IMR-90 (cell line): ENCODE data around the gene SAMHD1. TPM values are rescaled to one million over a fixed set of nuclear protein-coding genes. Genes with fewer than 3 reads are reported as not detected.

Experiments
- ATAC-seq: fragments of 200-7000 bp; cut with Tn5 transposase; 2 replicates; pipeline ENCODE4 v1.9.1; 2020; ENCODE audit warnings: low read depth, mild to moderate bottlenecking, moderate library complexity
- BruUV-seq: library from RNA; stranded (reverse); fragments of 400-500 nt; replicated peaks from 2 replicates; lab custom pipeline; 2021; lab: Mats Ljungman, UMichigan
- CTCF ChIA-PET: fragments of 300-600 bp; formaldehyde crosslinking; extraction: SDS; loops from one replicate; lab custom pipeline; 2021; ENCODE audit warnings: antibody characterized with exemption; lab: Yijun Ruan, JAX
- POLR2A ChIA-PET: fragments of 300-600 bp; sonication (Branson Sonifier 250); formaldehyde crosslinking; loops from one replicate; lab custom pipeline; 2022; ENCODE audit warnings: antibody characterized with exemption; ENCODE audit not compliant: unreplicated experiment; lab: Charles Lee
- DNase-seq: peaks from one replicate; pipeline ENCODE4 v3.0.0; 2013
- H2AFZ ChIP-seq: replicated peaks from 2 replicates; pipeline ENCODE3; 2013; ENCODE audit warnings: low read length, mild to moderate bottlenecking; ENCODE audit not compliant: poor library complexity
- H2AK5ac ChIP-seq: 2 replicates; pipeline ENCODE4 v1.6.1; 2013; ENCODE audit warnings: low read depth, low read length, inconsistent platforms
- H2AK9ac ChIP-seq: replicated peaks from 2 replicates; pipeline ENCODE3; 2013; ENCODE audit warnings: mild to moderate bottlenecking, low read depth, low read length, moderate library complexity; ENCODE audit not compliant: poor library complexity
- H2BK120ac ChIP-seq: 2 replicates; pipeline ENCODE4 v1.6.1; 2013; ENCODE audit warnings: low read depth, low read length, inconsistent platforms
- H2BK15ac ChIP-seq: 3 replicates; pipeline ENCODE4 v1.6.1; 2013; ENCODE audit warnings: low read depth, low read length, inconsistent platforms
- H2BK20ac ChIP-seq: 2 replicates; pipeline ENCODE4 v1.6.1; 2013; ENCODE audit warnings: low read depth, mild to moderate bottlenecking, inconsistent platforms, low read length, moderate library complexity
- H2BK5ac ChIP-seq: 2 replicates; pipeline ENCODE4 v1.6.1; 2013; ENCODE audit warnings: mild to moderate bottlenecking, low read depth, low read length, inconsistent platforms; ENCODE audit not compliant: poor library complexity, severe bottlenecking
- H3K14ac ChIP-seq: replicated peaks from 2 replicates; pipeline ENCODE4 v1.6.1; 2013; ENCODE audit warnings: low read depth, low read length, inconsistent platforms
- H3K18ac ChIP-seq: 2 replicates; pipeline ENCODE4 v1.6.1; 2013; ENCODE audit warnings: low read depth, low read length, control low read depth
- H3K23ac ChIP-seq: 2 replicates; pipeline ENCODE4 v1.6.1; 2013; ENCODE audit warnings: low read depth, low read length, inconsistent platforms
- H3K27ac ChIP-seq: 2 replicates; pipeline ENCODE4 v1.5.1; 2013; ENCODE audit warnings: mild to moderate bottlenecking, control low read depth, low read length; ENCODE audit not compliant: insufficient read depth
- H3K27me3 ChIP-seq: 2 replicates; pipeline ENCODE4 v1.6.1; 2013; ENCODE audit warnings: low read length; ENCODE audit not compliant: control insufficient read depth, insufficient read depth
- H3K36me3 ChIP-seq: 2 replicates; pipeline ENCODE4 v1.6.1; 2013; ENCODE audit warnings: low read length, mixed read lengths; ENCODE audit not compliant: control insufficient read depth, insufficient read depth
- H3K4ac ChIP-seq: 2 replicates; pipeline ENCODE4 v1.6.1; 2013; ENCODE audit warnings: low read depth, low read length, inconsistent platforms
- H3K4me1 ChIP-seq: 2 replicates; pipeline ENCODE4 v1.6.1; 2013; ENCODE audit warnings: low read length, mixed read lengths; ENCODE audit not compliant: control insufficient read depth, insufficient read depth
- H3K4me2 ChIP-seq: 2 replicates; pipeline ENCODE4 v1.6.1; 2013; ENCODE audit warnings: low read depth, mild to moderate bottlenecking, control low read depth, low read length, moderate library complexity
- H3K4me3 ChIP-seq: 2 replicates; pipeline ENCODE4 v1.5.1; 2013; ENCODE audit warnings: low read depth, mild to moderate bottlenecking, control low read depth, low read length, moderate library complexity; ENCODE audit not compliant: insufficient read depth
- H3K56ac ChIP-seq: 2 replicates; pipeline ENCODE4 v1.6.1; 2013; ENCODE audit warnings: low read length, inconsistent platforms; ENCODE audit not compliant: insufficient read depth; ENCODE audit errors: extremely low read depth
- H3K79me1 ChIP-seq, 2 experiments: 2 replicates each; pipeline ENCODE4 v1.6.1; 2013; ENCODE audit warnings: low read length in 2 of 2, inconsistent platforms in 1 of 2, low read depth in 1 of 2
- H3K9ac ChIP-seq: 2 replicates; pipeline ENCODE4 v1.6.1; 2013; ENCODE audit warnings: low read depth, low read length, control low read depth
- H3K9me1 ChIP-seq: 2 replicates; pipeline ENCODE4 v1.6.1; 2013; ENCODE audit warnings: low read length, inconsistent platforms; ENCODE audit not compliant: insufficient read depth
- H3K9me3 ChIP-seq: 2 replicates; pipeline ENCODE4 v1.6.1; 2013; ENCODE audit warnings: low read length; ENCODE audit not compliant: control insufficient read depth, insufficient read depth
- H4K20me1 ChIP-seq: 2 replicates; pipeline ENCODE4 v1.6.1; 2013; ENCODE audit warnings: low read length, inconsistent platforms; ENCODE audit not compliant: insufficient read depth
- H4K5ac ChIP-seq: 2 replicates; pipeline ENCODE4 v1.6.1; 2013; ENCODE audit warnings: mild to moderate bottlenecking, low read depth, low read length, control low read depth
- H4K8ac ChIP-seq, 2 experiments: 2 replicates each; pipeline ENCODE4 v1.6.1; 2013; ENCODE audit warnings: low read depth in 2 of 2, low read length in 2 of 2, control low read depth in 1 of 2, inconsistent platforms in 1 of 2
- H4K91ac ChIP-seq: 2 replicates; pipeline ENCODE4 v1.6.1; 2013; ENCODE audit warnings: low read depth, low read length, inconsistent platforms; ENCODE audit not compliant: insufficient read depth
- BHLHE40 ChIP-seq: fragments of 150-350 bp; IDR thresholded peaks from 2 replicates; pipeline ENCODE4 v1.6.1; 2016; ENCODE audit warnings: mild to moderate bottlenecking, low read depth, low read length
- CEBPB ChIP-seq: IDR thresholded peaks from 2 replicates; pipeline ENCODE4 v1.6.1; 2012; ENCODE audit warnings: low read depth, low read length, improper control_type of control experiment
- CHD1 ChIP-seq: IDR thresholded peaks from 2 replicates; pipeline ENCODE4 v1.6.1; 2012; ENCODE audit warnings: low read depth, low read length, improper control_type of control experiment
- ELK1 ChIP-seq: fragments of 150-350 bp; IDR thresholded peaks from 2 replicates; pipeline ENCODE4 v1.6.1; 2016; ENCODE audit warnings: low read depth, mild to moderate bottlenecking, low read length, moderate library complexity, borderline replicate concordance
- FOS ChIP-seq: fragments of 150-350 bp; IDR thresholded peaks from 2 replicates; pipeline ENCODE4 v1.6.1; 2016; ENCODE audit warnings: low read depth, low read length
- MAFK ChIP-seq: IDR thresholded peaks from 2 replicates; pipeline ENCODE4 v1.6.1; 2012; ENCODE audit warnings: low read depth, low read length, improper control_type of control experiment
- MAZ ChIP-seq: IDR thresholded peaks from 2 replicates; pipeline ENCODE4 v1.6.1; 2012; ENCODE audit warnings: low read depth, mild to moderate bottlenecking, low read length, improper control_type of control experiment, moderate library complexity, borderline replicate concordance
- MXI1 ChIP-seq: IDR thresholded peaks from 2 replicates; pipeline ENCODE4 v1.6.1; 2012; ENCODE audit warnings: low read depth, mild to moderate bottlenecking, low read length, moderate library complexity, borderline replicate concordance
- NFE2L2 ChIP-seq: fragments of 150-350 bp; IDR thresholded peaks from 2 replicates; pipeline ENCODE4 v1.6.1; 2016; ENCODE audit warnings: low read depth, mild to moderate bottlenecking, low read length
- POLR2A ChIP-seq: IDR thresholded peaks from 2 replicates; pipeline ENCODE4 v1.6.1; 2012; ENCODE audit warnings: mild to moderate bottlenecking, low read depth, low read length
- RAD21 ChIP-seq: IDR thresholded peaks from 2 replicates; pipeline ENCODE4 v1.6.1; 2012; ENCODE audit warnings: low read length, improper control_type of control experiment
- RCOR1 ChIP-seq: IDR thresholded peaks from 2 replicates; pipeline ENCODE4 v1.6.1; 2012; ENCODE audit warnings: mild to moderate bottlenecking, low read length, improper control_type of control experiment; ENCODE audit not compliant: insufficient replicate concordance
- RFX5 ChIP-seq: IDR thresholded peaks from 2 replicates; pipeline ENCODE4 v1.8.0; 2012; ENCODE audit warnings: low read depth, mild to moderate bottlenecking, low read length, moderate library complexity
- SMC3 ChIP-seq: fragments of 150-350 bp; IDR thresholded peaks from 2 replicates; pipeline ENCODE4 v1.6.1; 2016; ENCODE audit warnings: low read depth, mild to moderate bottlenecking, antibody characterized with exemption, low read length, moderate library complexity
- USF2 ChIP-seq: fragments of 150-350 bp; IDR thresholded peaks from 2 replicates; pipeline ENCODE4 v1.6.1; 2017; ENCODE audit warnings: mild to moderate bottlenecking, antibody characterized with exemption, low read length, low read depth
- WGBS, 2 experiments: methylation state at CpG; one replicate each; pipeline versions ENCODE4 v1.1.5 to v1.1.7; 2013; ENCODE audit warnings: missing lambda C conversion rate in 2 of 2; ENCODE audit not compliant: insufficient read length in 1 of 2; ENCODE audit errors: extremely low coverage in 2 of 2; 5-methylcytosine and 5-hydroxymethylcytosine counted together
- dilution Hi-C: fragments of 300-500 bp; cut with HindIII; formaldehyde crosslinking; loops from one replicate; pipeline ENCODE4 v1.14.3; 2018; ENCODE audit warnings: low sequenced_read_pairs; ENCODE audit not compliant: unreplicated experiment
- in situ Hi-C: fragments of 300-500 bp; cut with MboI; formaldehyde crosslinking; loops from 3 replicates; pipeline ENCODE4 v1.14.3; 2019; ENCODE audit warnings: low sequenced_read_pairs, inconsistent platforms, mixed read lengths
- intact Hi-C: fragments of 100-400 bp; cut with micrococcal nuclease; formaldehyde crosslinking; loops from 2 replicates; pipeline ENCODE4 v1.10.0; 2022
- polyA plus RNA-seq, 3 experiments: library from polyadenylated mRNA; depleted of rRNA; stranded (reverse); fragments of >200 nt; gene quantifications; 2 replicates each; pipeline ENCODE4 v1.2.3, GENCODE V29; 2012; ENCODE audit warnings: low replicate concordance in 1 of 3
- total RNA-seq: library from RNA; depleted of rRNA; stranded (reverse); fragments of >200 nt; gene quantifications from 2 replicates; pipeline ENCODE4 v1.2.3, GENCODE V29; 2012
- TF ChIP-seq, protein P1 (sequence below): conservative IDR thresholded peaks from 2 replicates; pipeline ENCODE4 v1.5.1; 2012; ENCODE audit warnings: mild to moderate bottlenecking, low read depth, low read length, improper control_type of control experiment

SAMHD1 gene
- total and polyA plus RNA-seq, 2 of the 4 experiments (the other 2 are of a cell fraction): 6.3 to 14.9 TPM

DNA sequence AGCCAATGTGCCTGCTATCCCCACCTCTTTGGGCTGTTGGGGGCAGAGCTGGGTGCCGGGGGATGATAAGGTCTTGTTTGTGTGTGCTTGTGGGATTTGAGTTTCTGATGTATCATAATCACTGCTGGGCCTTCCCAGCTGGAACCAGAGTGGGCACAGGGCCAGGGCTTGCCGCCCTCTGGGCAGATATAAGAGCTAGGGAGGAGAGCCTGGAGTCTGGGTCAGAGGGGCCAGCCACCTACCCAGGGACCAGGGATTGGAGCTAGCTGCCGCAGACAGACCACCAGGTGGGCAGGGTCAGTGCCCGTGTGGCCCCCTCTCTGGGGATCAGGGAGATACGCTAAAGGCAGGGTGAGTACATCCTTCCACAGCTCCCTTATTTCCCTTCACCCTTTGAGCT, 78.7 kb downstream of the SAMHD1 start:
- Histone ChIP-seq H3K36me3 (no peaks in the 10 kb centered on the region), H3K56ac (no peak overlapping the region), H3K18ac (no peak overlapping the region), H3K4ac (no peak overlapping the region), H3K9ac (no peak overlapping the region), H3K27ac (no peak overlapping the region), H3K4me1 (no peaks in the 10 kb centered on the region), H2BK15ac (no peak overlapping the region), H3K4me2 (no peak overlapping the region), H4K20me1 (no peaks in the 10 kb centered on the region), H4K5ac (no peak overlapping the region), H2AK9ac (no peak overlapping the region), H4K8ac (no peak overlapping the region), H3K23ac (no peak overlapping the region), H3K9me1 (no peaks in the 10 kb centered on the region), H2BK120ac (no peak overlapping the region), H3K79me1 (no peaks in the 10 kb centered on the region), H2BK5ac (no peak overlapping the region), H3K14ac (no peak overlapping the region), H2AK5ac (no peak overlapping the region), H3K27me3 (no peaks in the 10 kb centered on the region; the same call in 1 of the 2 replicates), H3K9me3 (no peaks in the 10 kb centered on the region), H2AFZ (no peak overlapping the region), H2BK20ac (no peak overlapping the region), H4K91ac (no peak overlapping the region), H3K4me3 (no peak overlapping the region)
- CTCF ChIA-PET: no interaction called here
- ATAC-seq (peak; percentile 44), DNase-seq (no peak)
- POLR2A ChIA-PET: no interaction called here
- dilution Hi-C loops: no loop called here
- WGBS, 2 experiments: no CpG with 5 or more reads among the region's 5 CpGs
- intact Hi-C loops: no loop called here
- in situ Hi-C loops: no loop called here
- no TSS peak for BruUV-seq
- TF ChIP-seq MAZ (no peak), CHD1 (no peak), ELK1 (no peak), FOS (no peak), RAD21 (no peak), BHLHE40 (no peak), SMC3 (no peak), NFE2L2 (no peak), RCOR1 (no peak), RFX5 (no peak), CEBPB (no peak), MXI1 (no peak), MAFK (no peak), POLR2A (no peak), USF2 (no peak)
- TF ChIP-seq, protein P1, sequence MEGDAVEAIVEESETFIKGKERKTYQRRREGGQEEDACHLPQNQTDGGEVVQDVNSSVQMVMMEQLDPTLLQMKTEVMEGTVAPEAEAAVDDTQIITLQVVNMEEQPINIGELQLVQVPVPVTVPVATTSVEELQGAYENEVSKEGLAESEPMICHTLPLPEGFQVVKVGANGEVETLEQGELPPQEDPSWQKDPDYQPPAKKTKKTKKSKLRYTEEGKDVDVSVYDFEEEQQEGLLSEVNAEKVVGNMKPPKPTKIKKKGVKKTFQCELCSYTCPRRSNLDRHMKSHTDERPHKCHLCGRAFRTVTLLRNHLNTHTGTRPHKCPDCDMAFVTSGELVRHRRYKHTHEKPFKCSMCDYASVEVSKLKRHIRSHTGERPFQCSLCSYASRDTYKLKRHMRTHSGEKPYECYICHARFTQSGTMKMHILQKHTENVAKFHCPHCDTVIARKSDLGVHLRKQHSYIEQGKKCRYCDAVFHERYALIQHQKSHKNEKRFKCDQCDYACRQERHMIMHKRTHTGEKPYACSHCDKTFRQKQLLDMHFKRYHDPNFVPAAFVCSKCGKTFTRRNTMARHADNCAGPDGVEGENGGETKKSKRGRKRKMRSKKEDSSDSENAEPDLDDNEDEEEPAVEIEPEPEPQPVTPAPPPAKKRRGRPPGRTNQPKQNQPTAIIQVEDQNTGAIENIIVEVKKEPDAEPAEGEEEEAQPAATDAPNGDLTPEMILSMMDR: no peak
